Mesothelial cell of epicardium (in vitro differentiated cells): ENCODE results near the gene UBE2J2. TPM values are rescaled to one million over a fixed set of nuclear protein-coding genes. Genes with fewer than 3 reads are reported as not detected.

Experiments
- DNase-seq, 2 experiments: peaks; one replicate each; pipeline ENCODE4 v3.0.0; 2021; ENCODE audit warnings: low spot score in 2 of 2; ENCODE audit not compliant: unreplicated experiment in 2 of 2
- H3K27ac Mint-ChIP-seq: 2 replicates; pipeline ENCODE4 v1.8.0; 2021; ENCODE audit warnings: mixed read lengths
- H3K27me3 Mint-ChIP-seq: 2 replicates; pipeline ENCODE4 v1.8.0; 2021; ENCODE audit warnings: low read depth, mixed read lengths
- H3K36me3 Mint-ChIP-seq: 2 replicates; pipeline ENCODE4 v1.8.0; 2021; ENCODE audit warnings: mixed read lengths
- H3K4me1 Mint-ChIP-seq: 2 replicates; pipeline ENCODE4 v1.8.0; 2021; ENCODE audit warnings: mixed read lengths
- H3K4me3 Mint-ChIP-seq: 2 replicates; pipeline ENCODE4 v1.8.0; 2021; ENCODE audit warnings: mild to moderate bottlenecking, moderate library complexity, mixed read lengths
- H3K9me3 Mint-ChIP-seq: 2 replicates; pipeline ENCODE4 v1.8.0; 2021; ENCODE audit warnings: mixed read lengths
- CTCF ChIP-seq: fragments of 200-600 bp; sonication (generic); IDR thresholded peaks from one replicate; pipeline ENCODE4 v1.5.0; 2021; ENCODE audit warnings: antibody characterized with exemption; ENCODE audit not compliant: unreplicated experiment
- microRNA-seq: library from miRNA; unstranded; fragments of <30 nt; microRNA quantifications from one replicate; pipeline ENCODE4 v1.2.0, GENCODE V29; 2021; ENCODE audit warnings: inconsistent platforms, mixed read lengths
- total RNA-seq: library from RNA; stranded (reverse); gene quantifications from 3 replicates; pipeline ENCODE4 v1.2.1, GENCODE V29; 2021

The UBE2J2 gene
- total RNA-seq, 1 donor from 2014 or later: 75.7 TPM

GRCh38 chr1:1206376-1206965 is 67.2 kb downstream of the UBE2J2 start, which contains the start of gene TNFRSF18:
TSS of gene TNFRSF18 (minus strand) at chr1:1206592. CDS start at chr1:1206571, 21 bp downstream.
- Mint-ChIP-seq H3K4me1 (peaks cover 2% of the 10 kb centered on the region), H3K9me3 (no peaks in the 10 kb centered on the region), H3K36me3 (no peaks in the 10 kb centered on the region), H3K4me3 (peak within 1 kb of the TSS; percentile 26), H3K27me3 (peaks cover 28% of the 10 kb centered on the region), H3K27ac (no peak within 1 kb of the TSS)
- peak in 1 of 2 experiments; percentile 19 for DNase-seq
- no peak for TF ChIP-seq CTCF

GRCh38 chr1:1205769-1206375 is 67.8 kb downstream of the UBE2J2 start:
- no peak overlapping the region for H3K4me3 Mint-ChIP-seq

GRCh38 chr1:1204998-1205768 is 68.5 kb downstream of the UBE2J2 start:
- Mint-ChIP-seq H3K4me1 (peaks cover 6% of the 10 kb centered on the region), H3K27ac (no peak overlapping the region), H3K4me3 (no peak overlapping the region), H3K27me3 (peaks cover 31% of the 10 kb centered on the region), H3K36me3 (no peaks in the 10 kb centered on the region), H3K9me3 (no peaks in the 10 kb centered on the region)
- peak in 1 of 2 experiments; percentile 18 for DNase-seq
- TF ChIP-seq CTCF: no peak

More at GRCh38 chr1:1205769-1206375, 67.8 kb downstream of the UBE2J2 start:
- Mint-ChIP-seq H3K4me1 (peaks cover 2% of the 10 kb centered on the region), H3K36me3 (no peaks in the 10 kb centered on the region), H3K27me3 (peaks cover 28% of the 10 kb centered on the region), H3K9me3 (no peaks in the 10 kb centered on the region), H3K27ac (no peak overlapping the region)
- TF ChIP-seq CTCF: no peak
- DNase-seq: peak in 1 of 2 experiments; percentile 20

- H3K27ac Mint-ChIP-seq: no peak overlapping the region
These were observed 69.2 kb downstream of the UBE2J2 start for GRCh38 chr1:1204425-1204920.

More at GRCh38 chr1:1204425-1204920, 69.2 kb downstream of the UBE2J2 start:
- Mint-ChIP-seq H3K4me3 (no peak overlapping the region), H3K9me3 (no peaks in the 10 kb centered on the region), H3K4me1 (peaks cover 6% of the 10 kb centered on the region), H3K36me3 (no peaks in the 10 kb centered on the region), H3K27me3 (peaks cover 31% of the 10 kb centered on the region)
- no peak for TF ChIP-seq CTCF
- no peak for DNase-seq

Small RNA genes within 50 kb of the gene (microRNA-seq; reads per million reads assigned to microRNA genes)
- gene MIR6726 (5.9 reads per million, percentile 23 among the genes with 10 or more reads in this experiment), gene MIR6727 (not detected)

Other genes starting within 250 kb of the UBE2J2 start
- 0.27 to 0.57 TPM (median 0.40 TPM) in 3 replicates for gene RNF223, start 199.5 kb downstream of the UBE2J2 start, total RNA-seq
- gene C1orf159, start 157.8 kb downstream of the UBE2J2 start, total RNA-seq: 28.4 to 32.8 TPM (median 31.8 TPM) in 3 replicates
- gene TTLL10, start 100.0 kb downstream of the UBE2J2 start, total RNA-seq: 0.32 to 0.47 TPM in 2 of 3 replicates, not detected in the other
- 0.51 to 1.2 TPM (median 0.93 TPM) in 3 replicates for gene TNFRSF18, start 67.3 kb downstream of the UBE2J2 start, total RNA-seq
- gene TNFRSF4, start 59.7 kb downstream of the UBE2J2 start, total RNA-seq: 0.18 to 0.34 TPM (median 0.29 TPM) in 3 replicates
- 103 to 110 TPM (median 108 TPM) in 3 replicates for gene SDF4, start 41.9 kb downstream of the UBE2J2 start, total RNA-seq
- 32.1 to 34.1 TPM (median 33.4 TPM) in 3 replicates for gene B3GALT6, start 41.6 kb downstream of the UBE2J2 start, total RNA-seq
- 10.2 to 12.2 TPM (median 10.4 TPM) in 3 replicates for gene C1QTNF12, start 27.1 kb downstream of the UBE2J2 start, total RNA-seq
- gene SCNN1D, start 6.6 kb upstream of the UBE2J2 start, total RNA-seq: 16.0 to 17.5 TPM (median 16.8 TPM) in 3 replicates
- gene ACAP3, start 34.1 kb upstream of the UBE2J2 start, total RNA-seq: 85.5 to 97.3 TPM (median 91.0 TPM) in 3 replicates
- 12.7 to 14.5 TPM (median 14.2 TPM) in 3 replicates for gene PUSL1, start 34.7 kb upstream of the UBE2J2 start, total RNA-seq
- 163 to 165 TPM (median 165 TPM) in 3 replicates for gene INTS11, start 50.8 kb upstream of the UBE2J2 start, total RNA-seq
- 17.8 to 19.3 TPM (median 18.5 TPM) in 3 replicates for gene CPTP, start 50.9 kb upstream of the UBE2J2 start, total RNA-seq
- gene TAS1R3, start 57.4 kb upstream of the UBE2J2 start, total RNA-seq: 0.98 to 1.0 TPM (median 1.00 TPM) in 3 replicates
- 54.5 to 58.5 TPM (median 54.7 TPM) in 3 replicates for gene DVL1, start 75.6 kb upstream of the UBE2J2 start, total RNA-seq
- gene MXRA8, start 84.7 kb upstream of the UBE2J2 start, total RNA-seq: 157 to 163 TPM (median 161 TPM) in 3 replicates
- gene AURKAIP1, start 101.4 kb upstream of the UBE2J2 start, total RNA-seq: 75.5 to 78.6 TPM (median 78.3 TPM) in 3 replicates
- 396 to 423 TPM (median 405 TPM) in 3 replicates for gene CCNL2, start 125.5 kb upstream of the UBE2J2 start, total RNA-seq
- 87.9 to 98.2 TPM (median 94.7 TPM) in 3 replicates for gene MRPL20, start 133.4 kb upstream of the UBE2J2 start, total RNA-seq
- gene ANKRD65, start 147.4 kb upstream of the UBE2J2 start, total RNA-seq: 10.9 to 12.3 TPM (median 11.3 TPM) in 3 replicates
- gene VWA1, start 161.8 kb upstream of the UBE2J2 start, total RNA-seq: 57.0 to 59.1 TPM (median 57.7 TPM) in 3 replicates
- gene ATAD3C, start 175.8 kb upstream of the UBE2J2 start, total RNA-seq: 2.2 to 3.9 TPM (median 2.9 TPM) in 3 replicates
- gene ATAD3B, start 197.9 kb upstream of the UBE2J2 start, total RNA-seq: 38.5 to 43.6 TPM (median 39.2 TPM) in 3 replicates
- gene ATAD3A, start 238.3 kb upstream of the UBE2J2 start, total RNA-seq: 31.8 to 35.4 TPM (median 35.3 TPM) in 3 replicates